M059J (cell line): Measurements from ENCODE around the gene CBR3. TPM values are rescaled to one million over a fixed set of nuclear protein-coding genes. Genes with fewer than 3 reads are reported as not detected.

Source experiments
- DNase-seq: peaks from one replicate; pipeline ENCODE4 v3.0.0-alpha.2; 2012; ENCODE audit warnings: low read depth
- total RNA-seq: library from RNA; depleted of rRNA; stranded (reverse); fragments of >200 nt; shearing (Covaris generic); gene quantifications from 2 replicates; pipeline ENCODE4 v1.2.3, GENCODE V29; 2014

The CBR3 gene
- total RNA-seq, 1 experiment from 2014 or later = 75.6 TPM

- DNase-seq = no peak
These were observed 20.9 kb downstream of the CBR3 start for GRCh38 chr21:36155603-36156338.

DNA sequence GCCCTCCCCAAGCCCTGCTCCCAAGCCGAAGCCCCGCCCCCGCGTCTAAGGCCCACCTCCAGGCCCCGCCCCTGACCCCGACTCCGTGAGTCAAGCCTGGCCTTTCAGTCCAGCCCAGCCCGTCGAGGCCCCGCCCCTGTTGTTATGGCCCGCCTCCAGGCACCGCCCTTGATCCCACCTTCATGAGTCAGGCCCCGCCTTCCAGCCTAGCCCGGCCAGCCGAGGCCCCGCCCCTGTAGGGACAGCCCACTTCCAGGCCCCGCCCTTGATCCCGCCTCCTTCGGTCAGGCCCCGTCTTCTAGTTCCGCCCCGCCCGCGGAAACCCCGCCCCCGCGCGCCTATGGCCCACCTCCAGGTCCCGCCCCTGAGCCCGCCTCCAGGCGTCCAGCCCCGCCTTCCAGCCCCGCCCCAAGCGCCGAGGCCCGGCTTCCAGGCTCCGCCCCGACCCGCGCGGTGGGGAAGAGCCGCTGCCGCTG lies 21.5 kb downstream of the CBR3 start:
- peak; percentile 97 for DNase-seq

DNA sequence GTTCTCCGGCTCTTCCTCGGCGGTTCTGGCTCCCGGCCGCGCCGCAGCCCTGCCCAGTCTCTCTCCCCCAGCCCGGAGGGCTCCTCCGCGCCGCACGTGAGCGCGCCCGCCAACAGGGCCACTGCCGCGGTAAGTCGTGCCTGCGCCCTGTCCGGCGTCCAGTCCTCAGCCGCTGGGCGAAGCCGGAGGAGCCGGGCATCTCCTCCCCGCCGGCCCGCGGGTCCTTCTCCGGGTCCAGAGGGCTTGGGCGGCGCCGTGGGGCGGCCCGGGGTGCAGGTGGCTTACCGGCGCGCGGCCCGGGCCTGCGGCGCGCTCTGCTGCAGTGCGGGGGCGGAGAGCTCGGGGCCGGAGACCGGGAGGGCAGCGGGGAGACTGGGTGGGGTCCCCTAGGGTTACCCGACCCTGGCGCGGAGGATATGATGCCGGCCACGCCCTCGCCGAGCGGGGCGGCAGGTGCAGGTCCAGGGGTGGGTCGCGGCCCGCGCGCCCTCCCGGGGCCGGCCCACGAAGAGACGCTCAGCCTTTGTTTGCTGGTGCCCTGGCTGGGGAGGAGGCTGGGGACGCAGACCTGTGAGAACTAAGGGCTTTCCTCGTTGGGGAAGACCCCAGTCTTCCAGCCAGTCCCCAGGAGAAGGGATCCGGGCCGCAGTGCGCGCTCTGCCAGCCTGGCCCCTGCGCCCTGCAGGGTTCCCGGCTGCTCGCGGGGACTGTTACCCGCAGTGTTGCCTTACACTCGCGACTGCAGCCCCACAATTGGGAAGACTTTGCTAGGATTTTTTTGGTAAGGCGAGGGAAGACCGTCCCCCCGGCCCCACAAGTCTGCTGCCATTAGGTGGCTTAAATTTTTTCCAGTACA lies 22.2 kb downstream of the CBR3 start, which contains the start of gene DOP1B:
TSS of gene DOP1B (plus strand) at position 10 of the 856 bp plus-strand sequence. CDS start 7,910 bp downstream, outside the sequence.
- DNase-seq = no peak

DNA sequence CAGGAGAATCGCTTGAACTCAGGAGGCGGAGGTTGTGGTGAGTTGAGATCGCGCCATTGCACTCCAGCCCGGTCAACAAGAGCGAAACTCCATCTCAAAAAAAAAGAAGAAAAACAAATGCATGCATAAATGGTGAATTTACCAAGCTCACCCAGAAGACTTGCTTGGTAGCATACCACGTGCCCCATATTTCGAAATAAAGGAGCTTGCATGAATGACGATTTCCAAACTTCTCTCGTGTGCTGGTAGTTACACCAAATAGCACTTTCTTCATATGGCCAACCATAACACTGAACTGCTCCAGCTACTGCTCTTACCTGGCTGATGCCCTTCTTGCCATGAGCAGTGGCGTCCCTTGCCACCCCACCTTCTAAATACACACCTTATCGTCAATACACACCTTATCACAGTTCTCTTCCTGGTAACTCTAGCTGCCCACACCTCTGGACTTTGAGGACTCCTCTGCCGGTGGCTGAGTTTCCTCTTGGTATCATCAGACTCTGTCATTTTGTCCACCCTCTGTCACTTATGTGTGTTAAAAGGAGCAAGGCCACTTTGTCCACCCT lies 24.6 kb downstream of the CBR3 start:
- DNase-seq = no peak

DNA sequence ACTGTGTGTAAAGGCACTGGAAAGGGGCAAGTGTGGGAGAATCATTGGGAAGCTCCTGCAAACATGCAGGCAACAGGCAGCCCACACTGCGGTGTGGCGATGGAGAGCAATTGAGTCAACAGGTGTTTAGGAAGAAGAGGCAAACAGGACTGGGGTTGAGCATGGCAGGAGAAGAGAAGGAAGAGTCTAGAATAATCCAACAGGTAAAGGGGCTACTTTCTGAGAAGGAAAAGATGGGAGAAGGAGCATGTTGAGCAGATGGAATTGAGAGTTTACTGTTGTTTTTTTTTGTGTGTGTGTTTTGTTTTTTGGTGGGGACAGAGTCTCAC lies 25.9 kb downstream of the CBR3 start:
- DNase-seq = no peak

DNA sequence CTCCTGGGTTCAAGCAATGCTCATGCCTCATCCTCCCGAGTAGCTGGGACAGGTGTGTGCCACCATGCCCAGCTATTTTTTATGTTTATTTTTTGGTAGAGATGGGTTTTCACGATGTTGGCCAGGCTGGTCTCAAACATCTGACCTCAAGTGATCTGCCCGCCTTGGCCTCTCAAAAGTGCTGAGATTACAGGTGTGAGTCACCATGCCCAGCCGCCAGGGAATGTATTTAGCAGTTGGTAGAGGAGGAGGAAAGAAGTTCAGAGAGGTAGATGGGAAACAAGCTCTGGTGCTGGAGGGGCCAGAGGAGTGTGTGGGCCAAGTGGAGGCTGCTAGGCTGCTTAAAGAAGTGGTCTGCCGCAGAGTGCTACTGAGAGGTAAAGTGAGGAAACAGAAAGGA lies 27.8 kb downstream of the CBR3 start:
- DNase-seq = peak; percentile 82

DNA sequence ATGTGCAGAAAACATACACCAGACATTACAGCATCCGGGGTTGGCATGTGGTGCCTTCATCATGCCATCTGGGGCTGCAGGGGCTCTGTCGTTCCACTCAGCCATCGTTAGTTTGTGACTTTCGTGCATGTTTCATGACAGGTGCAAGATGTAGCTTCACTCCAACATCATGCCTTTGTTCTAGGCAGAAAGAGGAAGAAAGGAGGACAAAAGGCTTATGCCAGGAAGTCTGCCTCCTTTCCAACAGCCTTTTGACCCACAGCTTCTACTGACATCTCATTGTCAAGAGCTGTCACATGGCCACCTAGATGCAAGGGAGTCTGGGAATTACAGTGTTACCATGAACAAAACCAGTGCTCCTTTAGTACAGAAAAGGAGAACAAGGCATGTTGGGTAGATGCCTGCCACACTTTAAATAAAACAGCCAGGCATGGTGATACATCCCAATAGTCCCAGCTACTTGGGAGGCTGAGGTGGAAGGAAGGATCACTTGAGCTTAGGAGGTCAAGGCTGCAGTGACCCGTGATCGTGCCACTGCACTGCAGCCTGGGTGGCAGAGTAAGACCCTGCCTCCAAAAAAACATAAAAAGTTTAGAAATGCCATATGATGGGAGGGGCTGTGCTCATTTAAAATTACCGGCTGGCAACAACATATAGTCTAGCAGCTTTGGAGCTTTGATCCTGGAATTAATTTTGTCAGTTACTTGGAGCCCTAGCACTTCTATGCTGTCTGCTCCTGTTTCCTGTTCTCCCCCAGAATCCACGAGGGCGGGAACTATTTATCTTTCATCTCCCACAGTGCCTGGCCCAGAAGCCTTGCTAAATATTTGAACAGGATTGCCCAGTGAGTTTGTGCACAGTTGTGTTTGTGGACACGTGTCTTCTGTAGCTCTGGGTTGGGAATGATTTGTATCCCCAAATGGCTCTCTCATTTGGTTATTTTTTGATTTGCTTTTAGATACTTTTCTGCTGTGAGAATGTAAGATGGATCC lies 29.2 kb downstream of the CBR3 start:
- DNase-seq = no peak

DNA sequence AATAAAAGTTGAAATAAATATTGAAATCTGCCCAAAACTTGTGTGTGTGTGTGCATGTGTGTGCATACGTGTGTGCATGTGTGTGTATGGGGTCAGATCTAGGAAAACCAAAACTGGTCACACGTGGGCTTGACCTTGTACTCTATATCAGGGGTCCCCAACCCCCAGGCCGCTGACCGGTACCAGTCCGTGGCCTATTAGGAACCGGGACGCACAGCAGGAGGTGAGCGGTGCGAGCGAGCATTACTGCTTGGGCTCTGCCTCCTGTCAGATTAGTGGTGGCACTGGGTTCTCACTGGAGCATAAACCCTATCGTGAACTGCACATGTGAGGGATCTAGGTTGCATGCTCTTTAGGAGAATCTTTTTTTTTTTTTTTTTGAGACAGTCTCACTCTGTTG lies 30.5 kb downstream of the CBR3 start:
- DNase-seq = no peak

GRCh38 chr21:36166705-36167104 lies 31.8 kb downstream of the CBR3 start:
- peak; percentile 71 for DNase-seq

- no peak for DNase-seq
These were observed 32.7 kb downstream of the CBR3 start for GRCh38 chr21:36167541-36167940.

DNA sequence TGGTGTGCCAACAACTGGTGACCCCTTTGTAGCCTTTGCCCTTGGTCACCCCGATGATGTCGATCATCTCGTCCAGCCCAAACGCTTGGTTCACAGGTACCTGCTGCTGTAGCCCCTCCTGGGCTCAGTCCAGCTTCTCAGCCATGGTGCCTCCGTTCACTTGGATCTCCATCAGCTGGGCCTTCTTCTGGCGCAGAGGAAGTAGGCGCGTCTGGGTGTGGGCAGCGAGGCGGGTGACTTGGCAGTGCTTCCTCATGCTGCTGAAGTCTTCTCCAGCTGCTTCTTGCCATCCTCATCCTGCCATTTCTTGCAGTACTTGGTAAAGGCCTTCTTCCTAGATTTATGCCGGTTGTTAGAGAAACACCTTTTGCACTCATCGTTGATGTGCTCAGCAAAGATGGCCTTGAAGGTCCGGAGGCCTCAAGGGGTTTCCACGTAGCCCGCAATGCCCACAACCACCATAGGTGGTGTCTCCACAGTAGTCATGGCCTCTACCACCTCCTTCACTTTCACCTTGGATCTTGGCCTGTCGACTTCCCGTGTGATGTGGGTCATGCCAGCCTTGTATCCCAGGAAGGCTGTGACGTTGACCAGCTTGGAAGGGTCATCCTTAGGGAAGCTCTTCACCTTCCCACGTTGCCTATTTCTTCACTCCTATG lies 34.7 kb downstream of the CBR3 start:
- no peak for DNase-seq

- DNase-seq = no peak
These were observed 35.9 kb downstream of the CBR3 start for GRCh38 chr21:36170823-36171222.

DNA sequence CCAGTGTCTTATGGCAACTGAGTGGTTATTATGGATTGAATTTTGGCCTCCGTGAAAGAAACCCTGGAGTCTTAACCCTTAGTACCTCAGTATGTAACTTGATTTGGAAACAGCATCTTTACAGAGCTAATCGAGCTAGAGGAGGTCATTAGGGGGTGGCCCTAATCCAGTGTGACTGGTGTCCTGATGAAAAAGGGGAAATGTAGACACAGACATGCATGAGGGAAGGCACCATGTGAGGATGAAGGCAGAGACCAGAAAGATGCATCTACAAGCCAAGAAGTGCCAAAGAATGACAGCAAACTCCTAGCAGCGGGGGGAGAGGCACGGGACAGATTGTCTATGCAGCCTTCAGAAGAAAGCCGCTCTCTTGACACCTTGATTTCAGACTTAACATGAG lies 36.5 kb downstream of the CBR3 start:
- no peak for DNase-seq

GRCh38 chr21:36171741-36172331 lies 37.0 kb downstream of the CBR3 start:
- no peak for DNase-seq

- no peak for DNase-seq
These were observed 39.9 kb downstream of the CBR3 start for GRCh38 chr21:36174780-36175179.

GRCh38 chr21:36175771-36176565 lies 41.1 kb downstream of the CBR3 start:
- no peak for DNase-seq

GRCh38 chr21:36178349-36178748 lies 43.5 kb downstream of the CBR3 start:
- DNase-seq = no peak

DNA sequence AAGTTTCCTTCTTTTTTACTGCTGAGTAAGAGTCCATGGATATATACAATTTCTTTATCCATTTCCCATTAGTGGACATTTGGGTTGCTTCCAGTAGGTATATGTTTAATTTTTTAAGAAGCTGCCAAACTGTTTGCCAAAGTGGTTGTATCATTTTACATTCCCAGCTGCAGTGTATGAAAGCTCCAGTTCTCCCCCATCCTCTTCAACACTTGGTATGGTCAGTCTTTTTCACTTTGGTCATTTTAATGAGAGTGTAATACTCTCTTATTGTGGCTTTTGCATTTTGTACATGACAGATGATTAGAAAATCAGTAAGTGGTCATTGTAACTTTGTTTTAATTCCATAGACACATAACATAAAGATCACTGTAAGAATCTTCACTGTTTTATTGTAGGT lies 44.3 kb downstream of the CBR3 start:
- no peak for DNase-seq

DNA sequence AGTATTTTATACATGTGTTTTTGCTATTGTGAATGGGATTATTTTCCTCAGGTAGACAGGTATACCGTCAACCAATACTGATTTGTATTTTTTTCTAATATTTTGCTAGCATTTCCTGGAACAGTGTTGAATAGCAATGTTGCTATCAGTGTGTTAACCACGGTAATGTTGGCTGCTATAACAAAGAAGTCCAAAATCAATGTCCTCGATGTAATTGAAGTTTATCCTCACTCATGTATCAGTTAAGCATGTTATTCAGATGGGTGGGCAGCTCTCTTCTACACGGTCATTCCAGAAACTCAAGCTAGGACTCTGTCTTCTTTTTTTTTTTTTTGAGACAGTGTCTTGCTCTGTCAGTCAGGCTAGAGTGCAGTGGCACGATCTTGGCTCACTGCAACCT lies 46.1 kb downstream of the CBR3 start:
- DNase-seq = no peak
